ENCODE data around the gene FAM184A.
"Not testable (repeated sequence)": the region's sequence is repeated elsewhere in the genome, so short reads cannot be mapped to it uniquely, and the experiment has no call there.

FAM184A gene

GRCh38 chr6:119097815-119098361, 19.4 kb upstream of the FAM184A start:
- not testable (repeated sequence) for DNase-seq

- DNase-seq: no peak
Observed at GRCh38 chr6:119096721-119097565, 18.5 kb upstream of the FAM184A start.

- no peak for DNase-seq
Observed at GRCh38 chr6:119090256-119090655, 11.8 kb upstream of the FAM184A start.

GRCh38 chr6:119084784-119085183, 6.3 kb upstream of the FAM184A start:
- DNase-seq: no peak

- no peak for DNase-seq
Observed at GRCh38 chr6:119083007-119083406, 4.5 kb upstream of the FAM184A start.

GRCh38 chr6:119079283-119079809, 882 bp upstream of the FAM184A start:
- no peak for DNase-seq

- peak; percentile 52 for DNase-seq
Observed at GRCh38 chr6:119077643-119078375, 655 bp downstream of the FAM184A start.

- no peak for DNase-seq
Observed at GRCh38 chr6:119077391-119077642, 1.1 kb downstream of the FAM184A start.

GRCh38 chr6:119076576-119077390, 1.7 kb downstream of the FAM184A start:
- DNase-seq: no peak

GRCh38 chr6:119076173-119076572, 2.3 kb downstream of the FAM184A start:
- peak; percentile 3 for DNase-seq

GRCh38 chr6:119075200-119075981, 3.1 kb downstream of the FAM184A start:
- no peak for DNase-seq

GRCh38 chr6:119073307-119074051, 5.0 kb downstream of the FAM184A start:
- DNase-seq: no peak

GRCh38 chr6:119071576-119071975, 6.9 kb downstream of the FAM184A start:
- no peak for DNase-seq

GRCh38 chr6:119067091-119067490, 11.4 kb downstream of the FAM184A start:
- no peak for DNase-seq

GRCh38 chr6:119066517-119066916, 11.9 kb downstream of the FAM184A start:
- DNase-seq: no peak

- no peak for DNase-seq
Observed at GRCh38 chr6:119065955-119066354, 12.5 kb downstream of the FAM184A start.

- no peak for DNase-seq
Observed at GRCh38 chr6:119065382-119065781, 13.1 kb downstream of the FAM184A start.

GRCh38 chr6:119063491-119063890, 15.0 kb downstream of the FAM184A start:
- no peak for DNase-seq

GRCh38 chr6:119061215-119061614, 17.2 kb downstream of the FAM184A start:
- no peak for DNase-seq

GRCh38 chr6:119060255-119060907, 18.1 kb downstream of the FAM184A start:
- no peak for DNase-seq

- DNase-seq: no peak
Observed at GRCh38 chr6:119055069-119055468, 23.4 kb downstream of the FAM184A start.

All from CD4-positive, alpha-beta T cell treated with Interferon gamma for 1 hour (primary cell).